COLO668 (cell line): ENCODE measurements around the gene CRISPLD2.
A peak's percentile ranks its signal among the peaks of the same experiment; 100 is the strongest.

Experiments
- DNase-seq: peaks from one replicate; lab custom pipeline; 2025; ENCODE audit not compliant: unreplicated experiment; lab: John Stamatoyannopoulos, UW

CRISPLD2 gene

DNA sequence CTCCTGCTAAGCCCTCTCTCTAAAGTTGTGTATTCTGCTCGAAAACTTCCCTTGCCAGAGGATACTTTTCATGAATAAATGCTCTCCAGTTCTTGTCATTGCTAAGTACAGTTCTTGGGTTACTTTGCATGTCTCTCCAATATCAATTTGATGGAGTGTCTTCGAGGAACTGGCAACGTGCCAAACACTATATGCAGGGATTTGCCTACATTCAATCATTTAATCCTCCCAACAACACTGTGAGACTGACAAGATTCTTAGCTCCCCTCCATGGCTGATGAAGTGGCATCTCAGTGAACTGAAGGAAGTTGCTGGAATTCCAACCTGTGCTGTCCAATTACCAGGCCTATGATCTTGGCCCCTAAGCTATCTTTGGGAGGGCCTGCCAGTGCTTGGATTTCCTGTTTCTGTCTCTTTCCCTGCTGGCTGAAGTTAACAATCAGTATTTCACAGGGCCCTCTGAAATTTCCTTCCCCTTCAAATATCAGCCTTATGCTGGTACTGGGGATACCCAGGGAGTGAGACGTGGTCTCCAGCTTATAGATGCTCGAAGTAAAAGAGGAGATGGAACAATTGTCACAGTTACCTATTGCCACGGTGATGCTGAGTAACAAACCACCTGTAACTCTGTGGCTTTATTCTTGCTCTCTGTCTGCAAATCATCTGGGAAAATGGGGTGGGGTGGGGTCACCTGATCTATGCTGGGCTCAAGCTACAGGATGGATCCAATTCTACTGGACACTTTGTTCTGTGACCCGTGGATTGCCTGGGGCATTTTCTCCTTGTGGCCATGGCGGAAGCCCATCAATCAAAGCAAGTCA lies 19.4 kb upstream of the CRISPLD2 start:
- no peak for DNase-seq

DNA sequence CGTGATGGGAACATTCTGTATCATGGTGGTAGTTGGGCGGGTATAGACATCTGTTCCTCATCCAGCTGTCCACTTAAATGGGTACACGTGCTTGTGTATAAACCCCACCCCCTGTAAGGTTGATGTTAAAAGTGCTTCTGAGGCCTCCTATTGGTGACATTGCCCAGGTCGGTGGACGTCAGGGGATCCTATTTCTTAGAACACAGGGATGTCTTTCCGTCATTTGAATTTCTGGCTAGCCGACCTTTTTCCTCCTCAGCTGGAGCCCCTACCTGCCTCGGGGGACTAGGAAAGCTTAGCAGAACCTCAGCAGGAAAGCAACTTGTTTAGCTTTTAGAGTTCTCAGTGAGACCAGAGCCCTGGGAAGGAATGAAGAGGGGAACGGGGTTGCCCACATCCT lies 16.6 kb upstream of the CRISPLD2 start:
- DNase-seq, result no peak

DNA sequence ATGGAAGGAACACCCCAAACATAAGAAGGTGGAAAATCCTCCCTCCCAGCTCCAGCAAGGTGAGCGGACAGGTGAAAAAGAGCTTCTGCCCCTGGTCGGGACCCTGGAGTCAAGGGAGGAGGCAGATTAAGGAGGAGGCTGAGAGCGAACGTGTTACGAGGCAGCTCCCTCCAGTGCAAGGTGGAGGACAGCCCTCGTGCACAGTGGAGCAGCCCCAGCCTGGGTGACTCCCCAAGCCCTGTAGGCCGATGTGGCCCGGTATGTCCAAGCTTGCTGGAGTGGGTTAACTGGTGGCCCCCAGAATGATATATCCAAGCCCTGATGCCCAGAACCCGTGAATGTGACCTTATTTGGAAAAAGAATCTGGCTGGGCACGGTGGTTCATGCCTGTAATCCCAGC lies 15.5 kb upstream of the CRISPLD2 start:
- DNase-seq, result no peak

DNA sequence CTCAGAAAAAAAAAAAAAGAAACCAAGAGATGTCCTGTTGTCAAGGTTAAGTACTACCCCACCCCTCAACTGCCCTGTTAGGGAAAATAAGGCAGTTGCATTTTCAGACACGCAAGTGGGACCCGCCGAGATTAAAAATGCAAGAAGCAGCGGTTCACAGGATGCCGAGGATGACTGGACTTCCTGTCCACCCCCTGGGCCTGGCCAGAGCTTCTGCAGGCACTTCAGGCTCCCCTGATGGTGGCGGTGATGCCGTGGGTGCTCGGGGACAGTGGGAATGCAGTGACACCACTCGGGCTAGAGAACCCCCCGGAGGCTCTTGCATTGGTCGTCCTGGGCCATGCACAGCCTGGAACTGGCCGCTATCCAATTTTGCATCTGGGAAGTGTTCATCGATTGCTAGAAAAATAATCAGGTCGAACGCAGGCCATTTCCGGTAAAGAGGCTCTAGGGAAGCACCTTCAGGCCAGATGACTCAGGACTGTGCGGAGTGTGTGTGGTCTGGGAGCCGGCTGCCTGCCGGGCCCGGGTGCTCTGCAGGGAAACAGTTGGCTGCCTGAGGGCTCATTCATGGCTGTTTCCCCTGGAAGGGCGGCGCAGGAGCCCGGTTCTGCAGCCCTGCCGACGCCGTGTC lies 13.4 kb upstream of the CRISPLD2 start:
- peak; percentile 66 for DNase-seq

DNA sequence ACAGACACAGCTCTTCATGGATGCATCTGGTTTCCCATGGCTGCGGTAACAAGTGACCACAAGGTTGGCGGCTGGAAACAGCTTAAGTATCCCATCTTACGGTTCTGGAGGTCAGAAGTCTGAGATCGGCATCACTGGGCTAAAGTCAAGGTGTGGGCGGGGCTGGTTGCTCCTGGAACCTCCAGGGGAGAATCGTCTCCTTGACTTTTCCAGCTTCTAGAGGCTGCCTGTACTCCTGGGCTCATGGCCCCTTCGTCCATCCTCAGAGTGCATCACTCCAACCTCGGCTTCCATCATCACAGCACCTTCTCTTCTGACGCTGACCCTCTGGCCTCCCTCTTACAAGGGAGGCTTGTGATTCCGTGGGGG lies 12.9 kb upstream of the CRISPLD2 start:
- no peak for DNase-seq

DNA sequence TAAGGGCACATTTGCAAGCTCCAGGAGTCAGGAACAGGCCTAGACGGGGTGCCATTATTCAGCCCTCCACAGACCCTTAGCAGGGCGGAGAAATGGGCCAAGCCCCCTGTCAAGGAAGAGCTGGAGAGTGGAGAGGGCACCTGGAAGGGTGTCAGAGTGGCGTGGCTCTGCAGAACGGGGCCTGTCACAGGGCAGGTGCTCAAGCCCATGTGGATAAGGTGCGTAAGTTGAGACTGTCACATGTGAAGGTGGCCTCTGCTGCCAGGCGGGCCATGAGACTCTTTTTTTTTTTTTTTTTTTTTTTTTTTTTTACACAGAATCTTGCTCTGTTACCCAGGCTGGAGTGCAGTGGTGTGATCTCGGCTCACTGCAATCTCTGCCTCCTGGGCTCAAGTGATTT lies 12.0 kb upstream of the CRISPLD2 start:
- no peak for DNase-seq

DNA sequence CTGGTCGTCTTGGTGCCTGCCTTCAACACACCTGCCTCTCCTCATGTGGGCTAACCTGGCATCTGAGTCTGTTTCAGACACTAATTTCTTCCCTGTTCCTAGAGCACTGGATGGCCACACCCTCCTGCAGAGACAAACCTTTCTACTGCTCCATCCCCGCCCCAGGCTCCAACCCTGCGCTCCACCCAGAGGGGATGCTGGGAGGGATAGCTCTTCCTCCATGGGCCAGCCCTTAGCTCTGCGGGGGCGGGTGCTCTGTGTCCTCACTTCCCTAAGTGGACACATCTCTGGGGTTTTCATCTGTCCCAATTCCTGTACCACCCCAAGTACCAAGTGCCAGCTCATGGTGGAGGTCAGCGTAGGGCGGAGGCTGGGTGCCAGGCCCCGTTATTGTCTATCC lies 11.0 kb upstream of the CRISPLD2 start:
- DNase-seq, result no peak

DNA sequence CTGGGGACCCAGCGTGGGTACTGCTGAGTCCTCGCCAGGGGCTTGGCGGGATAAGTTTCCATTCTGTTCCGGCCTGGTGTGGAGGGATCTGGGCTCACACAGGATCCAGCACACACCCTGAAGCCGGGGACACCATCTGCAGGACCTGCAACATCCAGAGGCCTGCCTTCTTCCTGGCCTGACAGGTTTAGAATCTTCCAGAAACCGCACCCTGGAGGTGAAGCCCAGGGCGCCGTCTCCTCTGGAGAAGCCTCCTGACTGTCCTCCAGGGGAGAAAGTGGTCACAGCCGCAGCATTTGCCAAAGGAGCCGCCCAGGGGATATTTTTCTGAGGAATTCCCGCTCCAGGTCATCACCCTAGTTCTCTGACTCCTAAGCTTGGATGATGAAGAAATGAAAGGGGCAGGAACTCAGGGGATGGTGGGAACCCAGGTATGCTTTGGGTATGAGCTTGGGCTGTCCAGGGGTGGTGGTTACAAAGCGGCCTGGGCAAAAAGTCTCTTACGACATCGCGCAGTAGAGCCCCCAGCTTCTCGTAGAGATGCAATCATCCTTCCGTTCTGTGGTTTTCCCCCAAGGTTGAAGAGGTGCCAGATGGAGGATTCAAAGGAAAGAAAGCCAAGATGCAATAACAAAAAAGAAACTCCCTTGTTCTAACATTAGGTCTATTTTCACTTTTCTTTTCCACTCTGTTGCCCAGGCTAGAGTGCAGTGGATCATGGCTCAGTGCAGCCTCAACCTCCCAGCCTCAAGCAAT lies 9.1 kb upstream of the CRISPLD2 start:
- no peak for DNase-seq

DNA sequence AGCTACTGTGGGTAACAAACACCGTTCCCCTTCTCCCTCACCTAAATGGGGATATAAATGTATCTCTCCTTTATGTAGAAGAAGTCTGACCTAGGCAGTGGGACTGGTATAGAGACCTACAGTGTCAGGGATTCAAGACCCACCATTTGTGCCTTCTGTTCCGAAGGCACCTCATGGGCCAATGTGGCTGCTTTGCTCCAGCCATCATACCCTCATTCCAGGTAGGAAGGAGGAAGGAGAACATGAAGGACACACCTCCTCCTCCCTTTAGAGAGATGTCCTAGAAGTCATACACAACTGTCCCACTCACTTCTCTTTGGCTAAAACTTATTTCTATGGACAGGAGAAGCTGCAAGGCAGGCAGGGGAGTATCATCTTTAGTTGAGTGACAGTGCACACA lies 8.3 kb upstream of the CRISPLD2 start:
- DNase-seq, result no peak

DNA sequence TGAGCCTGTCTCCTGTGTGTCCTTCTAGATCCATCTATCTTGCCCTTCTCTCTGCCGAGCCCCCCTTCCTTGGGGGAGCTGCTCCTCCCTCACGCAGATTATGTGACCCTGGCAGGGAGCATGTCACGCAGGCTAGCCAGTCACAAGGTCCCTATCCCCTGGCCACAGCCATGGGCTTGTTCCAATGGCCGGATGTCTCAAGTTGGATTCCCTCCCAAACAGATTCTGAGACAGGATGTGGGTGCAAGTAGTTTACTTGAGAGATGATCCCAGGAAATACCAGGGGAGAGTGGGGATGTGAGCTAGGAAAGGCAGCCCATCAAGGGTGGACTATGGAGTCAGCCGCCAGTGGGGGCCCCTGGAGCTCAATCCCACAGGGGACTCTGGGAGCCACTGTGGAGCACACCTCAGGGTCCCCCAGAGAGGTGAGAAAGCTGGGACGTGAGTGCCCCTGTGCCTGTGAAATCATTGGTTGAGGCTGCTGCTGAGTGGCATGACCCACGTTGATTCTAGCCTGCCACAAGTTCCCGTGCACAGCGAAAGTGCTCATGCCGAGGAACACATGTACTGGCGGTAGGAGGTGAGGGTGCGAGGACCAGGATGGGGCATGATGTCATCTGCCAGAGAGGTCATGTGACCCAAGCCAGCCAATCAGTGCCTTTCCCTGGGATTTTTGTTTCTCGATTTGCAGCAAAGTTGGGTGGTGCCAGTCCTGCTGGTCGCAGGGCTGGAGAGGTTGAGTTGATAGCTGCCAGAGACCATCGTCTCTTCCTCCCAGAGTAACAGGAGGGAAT lies 6.4 kb upstream of the CRISPLD2 start:
- DNase-seq, result no peak

DNA sequence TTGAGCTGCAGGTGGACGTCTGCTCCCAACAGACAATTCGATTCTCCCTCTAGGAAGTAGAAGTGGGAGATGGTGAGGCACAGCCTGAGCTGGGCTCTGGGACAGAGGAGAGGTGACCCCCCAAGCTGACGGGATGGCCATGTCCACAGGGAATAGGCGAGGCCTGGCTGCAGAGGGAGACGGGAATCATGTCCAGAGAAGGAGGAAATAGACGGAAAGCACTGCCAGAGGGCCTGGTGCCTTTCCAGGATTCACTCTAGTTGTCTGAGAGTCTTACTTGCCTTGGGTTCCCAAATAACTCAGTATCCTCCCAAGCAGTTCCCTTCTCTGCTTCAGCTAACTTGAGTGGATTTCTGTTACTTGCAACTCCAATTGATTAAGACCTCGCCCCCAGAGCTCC lies 4.3 kb upstream of the CRISPLD2 start:
- DNase-seq, result no peak

DNA sequence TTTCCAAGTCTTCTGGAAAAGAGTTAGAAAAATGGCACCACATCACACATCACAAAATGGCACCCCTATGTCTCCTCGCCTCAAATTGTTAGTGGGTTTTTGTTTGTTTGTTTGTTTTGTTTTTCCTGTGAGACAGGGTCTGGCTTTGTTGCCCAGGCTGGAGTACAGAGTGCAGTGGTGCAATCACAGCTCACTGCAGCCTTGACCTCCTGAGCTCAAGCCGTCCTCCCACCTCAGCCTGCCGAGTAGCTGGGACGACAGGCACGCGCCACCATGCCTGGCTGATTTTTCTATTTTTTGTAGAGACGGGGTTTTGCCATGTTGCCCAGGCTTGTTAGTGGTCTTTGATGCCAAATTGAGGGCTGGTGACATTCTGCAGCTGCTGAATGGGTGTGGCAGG lies 3.8 kb upstream of the CRISPLD2 start:
- no peak for DNase-seq

DNA sequence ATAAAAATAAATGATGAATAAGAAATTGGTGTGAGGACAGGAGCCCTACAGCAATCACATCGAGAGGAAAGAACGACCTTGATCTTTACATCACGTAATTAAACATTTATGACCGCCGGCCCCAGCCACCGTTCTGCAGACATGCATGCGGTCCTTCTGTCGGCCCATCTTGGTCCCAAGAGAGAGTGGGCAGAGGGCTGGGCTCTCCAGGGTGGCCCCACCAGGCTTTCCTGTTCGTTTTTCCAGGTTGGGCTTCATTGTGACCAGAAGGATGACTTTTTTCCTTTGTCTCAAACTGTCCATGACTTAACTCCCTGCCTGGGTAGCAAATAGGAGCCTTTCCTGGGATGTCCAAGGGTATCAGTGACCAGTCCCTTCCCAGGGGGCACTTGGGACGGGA lies 3.3 kb upstream of the CRISPLD2 start:
- no peak for DNase-seq

DNA sequence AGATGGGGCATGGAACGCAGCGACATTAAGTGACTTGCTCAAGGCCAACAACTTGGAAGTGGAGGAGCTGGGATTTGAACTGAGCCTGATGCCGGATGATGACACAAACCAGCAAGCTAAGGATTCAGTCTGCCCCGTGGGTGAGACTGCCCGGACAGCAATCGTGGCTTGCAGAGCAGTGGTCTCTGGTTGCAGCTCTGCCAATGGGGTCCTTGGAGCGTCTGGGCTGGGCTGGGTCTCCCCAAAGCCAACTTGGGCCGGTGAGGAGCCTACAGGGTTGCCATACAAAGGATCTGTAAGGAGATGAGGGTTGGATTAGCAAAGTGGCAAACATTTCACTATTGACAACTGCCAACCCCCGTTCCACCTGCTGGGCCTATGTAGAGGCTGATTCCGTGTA lies 2.6 kb upstream of the CRISPLD2 start:
- no peak for DNase-seq

DNA sequence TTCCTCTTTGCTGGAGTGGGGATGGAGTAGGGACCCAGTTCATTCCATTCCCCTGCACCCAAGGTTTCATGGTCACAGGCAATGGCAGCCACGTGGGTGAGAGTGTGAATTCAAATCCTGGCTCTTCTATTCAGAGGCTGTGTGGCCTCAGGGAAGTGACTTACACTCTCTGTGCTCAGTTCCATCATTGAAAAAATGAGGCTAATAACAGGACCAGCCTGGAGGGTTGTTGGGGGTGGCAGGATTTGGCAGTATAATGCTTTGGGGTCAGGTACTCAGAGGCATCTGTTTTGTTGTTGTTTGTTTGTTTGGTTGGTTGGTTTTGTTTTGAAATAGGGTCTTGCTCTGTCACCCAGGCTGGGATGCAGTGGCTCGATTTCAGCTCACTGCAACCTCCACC lies 2.2 kb upstream of the CRISPLD2 start:
- no peak for DNase-seq

DNA sequence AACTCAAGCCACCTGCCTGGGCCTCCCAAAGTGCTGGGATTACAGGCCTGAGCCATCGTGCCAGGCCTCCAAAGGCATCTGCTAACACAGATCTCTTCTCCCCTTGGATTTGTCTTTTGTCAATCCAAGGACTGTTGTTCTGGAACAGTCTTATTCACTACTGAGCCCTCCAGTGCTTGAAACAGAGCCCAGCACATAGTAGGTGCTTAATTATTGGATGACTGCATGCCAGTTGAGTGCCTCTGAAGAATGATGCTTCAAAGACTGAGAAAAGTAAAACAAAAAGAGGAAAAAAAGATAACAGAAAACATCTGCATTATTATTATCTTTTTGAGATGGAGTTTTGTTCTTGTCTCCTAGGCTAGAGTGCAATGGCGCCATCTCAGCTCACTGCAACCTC lies 1.7 kb upstream of the CRISPLD2 start:
- DNase-seq, result no peak

DNA sequence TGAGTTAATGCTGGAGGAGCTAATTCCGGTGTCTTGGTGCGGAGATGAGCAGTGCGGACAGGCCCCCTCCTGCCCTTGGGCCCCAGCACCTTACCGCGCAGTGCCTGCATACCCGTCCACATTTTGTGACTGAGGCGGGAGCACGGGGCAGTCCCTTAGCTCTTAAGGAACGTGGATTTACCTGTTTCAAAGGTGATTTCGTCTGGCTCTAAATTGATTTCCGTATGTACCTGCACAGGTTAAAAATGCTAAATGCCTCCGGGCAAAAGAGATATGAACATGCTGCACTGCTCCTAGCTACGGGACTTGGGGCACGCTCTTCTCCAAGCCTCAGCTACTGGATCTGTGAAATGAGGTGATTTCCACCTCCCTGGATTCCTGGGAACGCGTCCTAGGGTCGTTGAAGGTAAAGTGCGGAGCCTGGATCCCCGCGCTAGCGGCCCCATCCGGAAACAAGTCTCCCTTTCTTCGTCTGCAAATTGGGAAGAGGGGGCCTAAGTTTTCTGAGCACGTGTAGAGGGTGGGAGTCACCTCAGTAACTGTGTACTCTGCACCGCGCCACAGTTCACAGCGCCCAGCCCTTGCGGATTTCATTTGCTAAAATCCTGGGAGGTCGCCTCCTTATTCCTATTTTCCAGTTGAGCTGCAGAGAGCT lies 669 bp upstream of the CRISPLD2 start:
- DNase-seq, result no peak

DNA sequence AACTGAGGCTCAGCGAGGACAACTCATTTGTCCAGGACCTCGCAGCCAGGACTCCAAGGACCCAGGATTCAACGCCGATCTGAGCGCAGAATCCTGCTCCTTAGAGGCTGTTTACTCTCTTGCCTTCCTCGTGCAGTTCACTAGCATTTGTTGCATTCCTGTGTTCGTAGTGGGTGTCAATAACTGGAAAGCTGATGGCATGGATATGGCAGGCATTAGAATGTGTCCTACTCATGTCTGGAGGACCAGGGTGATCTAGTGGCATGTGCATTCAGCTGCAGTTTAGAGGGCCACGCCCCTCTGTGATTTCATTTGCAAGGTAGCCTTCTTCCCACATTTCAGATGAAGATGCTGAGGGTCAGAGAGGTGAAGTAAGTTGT lies 510 bp downstream of the CRISPLD2 start:
- DNase-seq, result no peak

DNA sequence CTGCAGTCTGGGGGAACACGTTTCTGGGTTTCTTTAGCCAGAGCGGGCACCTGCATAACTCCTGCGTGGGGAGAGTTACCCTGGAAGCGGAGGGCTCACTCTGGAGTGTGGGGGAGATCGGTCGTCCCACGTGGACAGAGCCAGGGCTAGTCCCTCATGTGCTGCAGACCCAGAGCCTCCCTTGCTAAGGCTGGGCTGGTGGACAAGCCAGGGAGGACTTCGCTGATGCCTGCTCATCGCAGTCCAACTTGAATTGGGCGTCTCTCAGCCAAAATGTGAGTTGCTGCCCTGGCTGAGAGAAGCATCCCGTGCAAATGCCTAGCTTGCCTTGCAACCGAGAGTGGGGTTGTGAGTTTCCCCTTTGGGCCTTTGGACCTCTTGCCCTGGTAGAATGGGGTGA lies 986 bp downstream of the CRISPLD2 start:
- no peak for DNase-seq

DNA sequence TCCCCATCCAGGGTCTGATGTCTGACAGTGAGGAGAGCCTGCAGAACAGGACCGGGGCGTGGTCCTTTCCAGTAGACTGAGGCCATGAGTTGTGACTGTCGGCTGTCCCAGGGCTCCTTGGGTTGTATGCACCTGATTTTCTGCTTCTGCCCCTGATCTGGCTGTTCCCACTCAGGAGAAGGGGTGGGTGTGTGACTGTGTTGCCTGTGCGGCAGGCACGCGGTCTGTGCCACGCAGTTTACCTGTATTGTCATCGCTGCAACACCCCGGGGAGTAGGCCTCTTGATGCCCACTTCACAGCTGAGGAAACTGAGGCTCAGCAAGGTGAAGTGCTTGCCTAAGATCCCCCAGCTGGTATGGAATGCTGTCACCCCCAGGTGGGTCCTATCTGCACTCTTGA lies 1.4 kb downstream of the CRISPLD2 start:
- DNase-seq, result no peak
